Measurements from ENCODE around the gene EXD1.
"Not testable (repeated sequence)": the region's sequence is repeated elsewhere in the genome, so short reads cannot be mapped to it uniquely, and the experiment has no call there.

The EXD1 gene

DNA sequence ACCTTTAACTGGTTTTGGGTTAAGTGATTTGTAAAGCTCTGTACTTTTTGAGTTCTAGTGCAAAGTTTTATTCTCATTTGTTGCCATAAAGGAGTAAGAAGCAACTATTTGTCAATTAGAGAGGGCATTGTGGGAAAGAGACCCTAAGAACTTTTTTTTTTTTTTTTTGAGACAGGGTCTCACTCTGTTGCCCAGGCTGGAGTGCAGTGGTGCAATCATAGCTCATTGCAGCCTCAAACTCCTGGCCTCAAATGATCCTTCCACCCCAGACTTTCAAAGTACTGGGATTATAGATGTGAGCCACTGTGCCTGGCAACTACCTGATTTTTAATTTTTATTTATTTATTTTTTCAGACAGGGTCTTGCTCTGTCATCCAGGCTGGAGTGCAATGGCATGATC is 5.4 kb upstream of the EXD1 start:
- no peak for ATAC-seq
- TF ChIP-seq ARNTL (CRISPR knock-in tag; IDR thresholded peaks at IDR 0.05; ENCODE audit: borderline replicate concordance, low read depth) = no peak
- TF ChIP-seq TCF4 (CRISPR knock-in tag; IDR thresholded peaks at IDR 0.05; ENCODE audit: borderline replicate concordance) = no peak
- TF ChIP-seq, protein P1, sequence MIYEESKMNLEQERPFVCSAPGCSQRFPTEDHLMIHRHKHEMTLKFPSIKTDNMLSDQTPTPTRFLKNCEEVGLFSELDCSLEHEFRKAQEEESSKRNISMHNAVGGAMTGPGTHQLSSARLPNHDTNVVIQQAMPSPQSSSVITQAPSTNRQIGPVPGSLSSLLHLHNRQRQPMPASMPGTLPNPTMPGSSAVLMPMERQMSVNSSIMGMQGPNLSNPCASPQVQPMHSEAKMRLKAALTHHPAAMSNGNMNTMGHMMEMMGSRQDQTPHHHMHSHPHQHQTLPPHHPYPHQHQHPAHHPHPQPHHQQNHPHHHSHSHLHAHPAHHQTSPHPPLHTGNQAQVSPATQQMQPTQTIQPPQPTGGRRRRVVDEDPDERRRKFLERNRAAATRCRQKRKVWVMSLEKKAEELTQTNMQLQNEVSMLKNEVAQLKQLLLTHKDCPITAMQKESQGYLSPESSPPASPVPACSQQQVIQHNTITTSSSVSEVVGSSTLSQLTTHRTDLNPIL (CRISPR knock-in tag; IDR thresholded peaks at IDR 0.05; ENCODE audit: low read depth) = no peak
- TF ChIP-seq GLIS3 (CRISPR knock-in tag; IDR thresholded peaks at IDR 0.05) = no peak
- TF ChIP-seq OSR1 (CRISPR knock-in tag; IDR thresholded peaks at IDR 0.05) = no peak
- TF ChIP-seq, protein P2, sequence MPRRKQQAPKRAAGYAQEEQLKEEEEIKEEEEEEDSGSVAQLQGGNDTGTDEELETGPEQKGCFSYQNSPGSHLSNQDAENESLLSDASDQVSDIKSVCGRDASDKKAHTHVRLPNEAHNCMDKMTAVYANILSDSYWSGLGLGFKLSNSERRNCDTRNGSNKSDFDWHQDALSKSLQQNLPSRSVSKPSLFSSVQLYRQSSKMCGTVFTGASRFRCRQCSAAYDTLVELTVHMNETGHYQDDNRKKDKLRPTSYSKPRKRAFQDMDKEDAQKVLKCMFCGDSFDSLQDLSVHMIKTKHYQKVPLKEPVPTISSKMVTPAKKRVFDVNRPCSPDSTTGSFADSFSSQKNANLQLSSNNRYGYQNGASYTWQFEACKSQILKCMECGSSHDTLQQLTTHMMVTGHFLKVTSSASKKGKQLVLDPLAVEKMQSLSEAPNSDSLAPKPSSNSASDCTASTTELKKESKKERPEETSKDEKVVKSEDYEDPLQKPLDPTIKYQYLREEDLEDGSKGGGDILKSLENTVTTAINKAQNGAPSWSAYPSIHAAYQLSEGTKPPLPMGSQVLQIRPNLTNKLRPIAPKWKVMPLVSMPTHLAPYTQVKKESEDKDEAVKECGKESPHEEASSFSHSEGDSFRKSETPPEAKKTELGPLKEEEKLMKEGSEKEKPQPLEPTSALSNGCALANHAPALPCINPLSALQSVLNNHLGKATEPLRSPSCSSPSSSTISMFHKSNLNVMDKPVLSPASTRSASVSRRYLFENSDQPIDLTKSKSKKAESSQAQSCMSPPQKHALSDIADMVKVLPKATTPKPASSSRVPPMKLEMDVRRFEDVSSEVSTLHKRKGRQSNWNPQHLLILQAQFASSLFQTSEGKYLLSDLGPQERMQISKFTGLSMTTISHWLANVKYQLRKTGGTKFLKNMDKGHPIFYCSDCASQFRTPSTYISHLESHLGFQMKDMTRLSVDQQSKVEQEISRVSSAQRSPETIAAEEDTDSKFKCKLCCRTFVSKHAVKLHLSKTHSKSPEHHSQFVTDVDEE (CRISPR knock-in tag; IDR thresholded peaks at IDR 0.05) = no peak
- TF ChIP-seq ZFP3 (CRISPR knock-in tag; IDR thresholded peaks at IDR 0.05) = no peak
- TF ChIP-seq ZNF70 (CRISPR knock-in tag; IDR thresholded peaks at IDR 0.05) = no peak
- no peak for TF ChIP-seq PPARA (CRISPR knock-in tag; IDR thresholded peaks at IDR 0.05; ENCODE audit: borderline replicate concordance)
- TF ChIP-seq ZNF8 (CRISPR knock-in tag; IDR thresholded peaks at IDR 0.05) = no peak
- no peak for TF ChIP-seq ZC3H10 (CRISPR knock-in tag; IDR thresholded peaks at IDR 0.05)
- no peak for TF ChIP-seq SNAI2 (CRISPR knock-in tag; IDR thresholded peaks at IDR 0.05)
- TF ChIP-seq, protein P3, sequence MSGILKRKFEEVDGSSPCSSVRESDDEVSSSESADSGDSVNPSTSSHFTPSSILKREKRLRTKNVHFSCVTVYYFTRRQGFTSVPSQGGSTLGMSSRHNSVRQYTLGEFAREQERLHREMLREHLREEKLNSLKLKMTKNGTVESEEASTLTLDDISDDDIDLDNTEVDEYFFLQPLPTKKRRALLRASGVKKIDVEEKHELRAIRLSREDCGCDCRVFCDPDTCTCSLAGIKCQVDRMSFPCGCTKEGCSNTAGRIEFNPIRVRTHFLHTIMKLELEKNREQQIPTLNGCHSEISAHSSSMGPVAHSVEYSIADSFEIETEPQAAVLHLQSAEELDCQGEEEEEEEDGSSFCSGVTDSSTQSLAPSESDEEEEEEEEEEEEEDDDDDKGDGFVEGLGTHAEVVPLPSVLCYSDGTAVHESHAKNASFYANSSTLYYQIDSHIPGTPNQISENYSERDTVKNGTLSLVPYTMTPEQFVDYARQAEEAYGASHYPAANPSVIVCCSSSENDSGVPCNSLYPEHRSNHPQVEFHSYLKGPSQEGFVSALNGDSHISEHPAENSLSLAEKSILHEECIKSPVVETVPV (CRISPR knock-in tag; IDR thresholded peaks at IDR 0.05) = no peak
- no peak for TF ChIP-seq RARB (CRISPR knock-in tag; IDR thresholded peaks at IDR 0.05)
- TF ChIP-seq TOX (CRISPR knock-in tag; IDR thresholded peaks at IDR 0.05; ENCODE audit: borderline replicate concordance) = no peak
- TF ChIP-seq, protein P4, sequence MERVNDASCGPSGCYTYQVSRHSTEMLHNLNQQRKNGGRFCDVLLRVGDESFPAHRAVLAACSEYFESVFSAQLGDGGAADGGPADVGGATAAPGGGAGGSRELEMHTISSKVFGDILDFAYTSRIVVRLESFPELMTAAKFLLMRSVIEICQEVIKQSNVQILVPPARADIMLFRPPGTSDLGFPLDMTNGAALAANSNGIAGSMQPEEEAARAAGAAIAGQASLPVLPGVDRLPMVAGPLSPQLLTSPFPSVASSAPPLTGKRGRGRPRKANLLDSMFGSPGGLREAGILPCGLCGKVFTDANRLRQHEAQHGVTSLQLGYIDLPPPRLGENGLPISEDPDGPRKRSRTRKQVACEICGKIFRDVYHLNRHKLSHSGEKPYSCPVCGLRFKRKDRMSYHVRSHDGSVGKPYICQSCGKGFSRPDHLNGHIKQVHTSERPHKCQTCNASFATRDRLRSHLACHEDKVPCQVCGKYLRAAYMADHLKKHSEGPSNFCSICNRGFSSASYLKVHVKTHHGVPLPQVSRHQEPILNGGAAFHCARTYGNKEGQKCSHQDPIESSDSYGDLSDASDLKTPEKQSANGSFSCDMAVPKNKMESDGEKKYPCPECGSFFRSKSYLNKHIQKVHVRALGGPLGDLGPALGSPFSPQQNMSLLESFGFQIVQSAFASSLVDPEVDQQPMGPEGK (CRISPR knock-in tag; IDR thresholded peaks at IDR 0.05; ENCODE audit: borderline replicate concordance) = no peak
- TF ChIP-seq CSDC2 (CRISPR knock-in tag; IDR thresholded peaks at IDR 0.05) = no peak
- no peak for TF ChIP-seq ESRRG (CRISPR knock-in tag; IDR thresholded peaks at IDR 0.05)
- TF ChIP-seq ZNF565 (CRISPR knock-in tag; conservative IDR thresholded peaks at IDR 0.05; ENCODE audit: low read depth) = no peak
- no peak for TF ChIP-seq BACH2 (CRISPR knock-in tag; IDR thresholded peaks at IDR 0.05; ENCODE audit: borderline replicate concordance)

DNA sequence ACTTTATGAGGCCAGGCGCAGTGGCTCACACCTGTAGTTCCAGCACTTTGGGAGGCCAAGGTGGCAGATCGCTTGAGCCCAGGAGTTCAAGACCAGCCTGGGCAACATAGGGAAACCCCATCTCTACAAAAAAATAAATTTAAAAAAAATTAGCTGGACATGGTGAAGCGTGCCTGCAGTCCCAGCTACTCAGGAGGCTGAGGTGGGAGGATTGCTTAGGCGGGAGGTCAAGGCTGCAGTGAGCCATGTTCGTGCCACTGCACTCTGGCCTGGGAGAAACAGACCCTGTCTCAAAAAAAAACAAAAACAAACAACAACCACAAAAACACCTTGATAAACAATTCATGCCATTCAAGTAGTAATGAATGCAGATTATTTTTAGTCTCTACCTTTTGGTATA is 4.7 kb upstream of the EXD1 start:
- not testable (repeated sequence) for ATAC-seq

DNA sequence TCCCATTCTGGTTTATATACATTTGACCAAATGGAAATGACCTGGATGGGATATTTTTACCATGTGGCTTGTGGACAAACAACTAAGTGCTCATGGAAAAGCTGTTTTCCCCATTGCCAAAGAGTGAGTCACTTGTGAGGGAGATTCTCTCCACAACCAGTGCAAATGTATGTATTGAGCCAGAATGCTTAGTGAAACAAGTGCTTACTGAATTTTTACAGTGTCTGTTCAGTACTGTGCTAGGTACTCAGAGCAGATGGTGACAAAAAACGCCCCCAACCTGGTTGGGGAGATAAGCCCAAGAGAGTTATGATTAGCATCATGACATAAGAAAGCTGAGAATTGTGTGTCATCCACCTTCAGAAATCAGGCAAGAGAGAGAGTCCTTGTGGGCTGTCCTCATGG is 2.8 kb upstream of the EXD1 start:
- no peak; the same call in 2 of the 3 replicates for ATAC-seq
- no peak for TF ChIP-seq ZFP3 (CRISPR knock-in tag; IDR thresholded peaks at IDR 0.05)
- TF ChIP-seq TCF4 (CRISPR knock-in tag; IDR thresholded peaks at IDR 0.05; ENCODE audit: borderline replicate concordance) = no peak

DNA sequence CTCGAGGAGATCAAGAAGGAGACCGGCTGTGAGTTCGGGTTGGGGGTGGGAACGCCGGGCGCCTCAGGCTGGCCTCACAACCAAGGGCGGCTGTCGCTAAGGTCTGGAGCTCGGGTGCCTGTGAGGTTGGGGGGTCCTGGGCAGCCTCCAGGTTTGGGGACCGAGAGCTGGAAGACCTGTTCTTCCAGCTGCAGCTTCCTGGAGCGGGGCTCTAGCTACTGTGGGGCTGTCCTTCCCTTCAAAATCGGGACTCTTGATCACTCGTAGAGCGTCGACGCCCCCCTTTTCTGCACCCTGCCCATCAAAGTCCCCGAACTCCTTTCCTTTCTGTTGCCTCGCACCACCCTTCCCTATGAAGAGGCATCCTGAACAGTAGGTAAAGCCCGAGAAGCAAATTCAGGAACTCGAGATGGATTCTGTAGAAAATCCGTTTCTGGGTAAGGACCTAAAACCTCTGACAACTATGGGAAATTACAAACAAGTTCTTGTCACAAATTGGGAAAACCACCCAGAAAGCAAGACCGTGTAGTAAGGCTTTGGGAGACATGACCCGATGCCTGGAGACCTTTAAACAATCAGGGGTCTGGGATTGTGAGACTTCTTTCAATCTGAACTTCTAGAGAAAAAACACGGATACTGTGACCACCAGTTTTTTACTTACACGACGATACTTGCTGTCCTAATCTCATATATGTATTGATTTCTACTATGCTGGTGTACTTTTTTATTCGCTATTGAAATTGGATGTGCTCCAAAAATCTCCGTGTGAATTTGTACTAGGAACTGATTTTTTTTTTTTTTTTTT is 1.1 kb upstream of the EXD1 start:
- peak; percentile 77 for ATAC-seq
- TF ChIP-seq, protein P3 (CRISPR knock-in tag; IDR thresholded peaks at IDR 0.05) = no peak
- TF ChIP-seq ESRRG (CRISPR knock-in tag; IDR thresholded peaks at IDR 0.05) = no peak
- TF ChIP-seq, protein P5, sequence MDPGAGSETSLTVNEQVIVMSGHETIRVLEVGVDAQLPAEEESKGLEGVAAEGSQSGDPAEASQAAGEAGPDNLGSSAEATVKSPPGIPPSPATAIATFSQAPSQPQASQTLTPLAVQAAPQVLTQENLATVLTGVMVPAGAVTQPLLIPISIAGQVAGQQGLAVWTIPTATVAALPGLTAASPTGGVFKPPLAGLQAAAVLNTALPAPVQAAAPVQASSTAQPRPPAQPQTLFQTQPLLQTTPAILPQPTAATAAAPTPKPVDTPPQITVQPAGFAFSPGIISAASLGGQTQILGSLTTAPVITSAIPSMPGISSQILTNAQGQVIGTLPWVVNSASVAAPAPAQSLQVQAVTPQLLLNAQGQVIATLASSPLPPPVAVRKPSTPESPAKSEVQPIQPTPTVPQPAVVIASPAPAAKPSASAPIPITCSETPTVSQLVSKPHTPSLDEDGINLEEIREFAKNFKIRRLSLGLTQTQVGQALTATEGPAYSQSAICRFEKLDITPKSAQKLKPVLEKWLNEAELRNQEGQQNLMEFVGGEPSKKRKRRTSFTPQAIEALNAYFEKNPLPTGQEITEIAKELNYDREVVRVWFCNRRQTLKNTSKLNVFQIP (CRISPR knock-in tag; IDR thresholded peaks at IDR 0.05; ENCODE audit: borderline replicate concordance, low read depth) = no peak
- TF ChIP-seq, protein P1 (CRISPR knock-in tag; IDR thresholded peaks at IDR 0.05; ENCODE audit: low read depth) = no peak
- no peak for TF ChIP-seq RARB (CRISPR knock-in tag; IDR thresholded peaks at IDR 0.05)
